Measurements from ENCODE around the gene USP40. TPM values are rescaled to one million over a fixed set of nuclear protein-coding genes. Genes with fewer than 3 reads are reported as not detected.

The USP40 gene
- total and polyA plus RNA-seq, 10 of the 15 experiments (the other 5 are each of a cell fraction or from before 2014, with no cell fraction given), result 3.4 to 20.8 (median 15.2) TPM

- POLR2A ChIA-PET, result interaction anchor here (0.6 kb wide), 1 partner anchor 40 kb away, joined by 3 read pairs; no protein-coding TSS in a partner anchor
- no peak for FAIRE-seq
- RAD21 ChIA-PET (ENCODE audit: unreplicated experiment), result no interaction called here
- no peak for ATAC-seq
- WGBS (ENCODE audit: insufficient coverage, insufficient replicate concordance, low lambda C conversion rate, missing lambda C conversion rate), result 94% methylated on average over 2 of the region's 2 CpGs
- Histone ChIP-seq H3K36me3 (ENCODE audit: control insufficient read depth in 2 of 2, insufficient read depth in 2 of 2, low read length in 1 of 2) (peaks cover 0 to 5% of the 10 kb centered on the region in 2 experiments; a peak in 1 of 4 replicates), H3K4me3 (no peak overlapping the region), H3K4me1 (ENCODE audit: control insufficient read depth, insufficient read depth, low read length) (peaks cover 11% of the 10 kb centered on the region; the same call in 1 of the 2 replicates), H3K27ac (ENCODE audit: control insufficient read depth, insufficient read depth) (no peak overlapping the region), H3K4me2 (ENCODE audit: control insufficient read depth, insufficient read depth) (no peak overlapping the region), H3K27me3 (replicated peaks in 1 of 2; ENCODE audit: control insufficient read depth in 2 of 2, insufficient read depth in 2 of 2, low read length in 1 of 2) (no peaks in the 10 kb centered on the region), H2AFZ (ENCODE audit: control insufficient read depth, low read depth, low read length) (no peak overlapping the region), H3K9me3 (replicated peaks; ENCODE audit: control insufficient read depth, insufficient read depth, low read length) (peaks cover 12% of the 10 kb centered on the region), H4K20me1 (ENCODE audit: control insufficient read depth, insufficient read depth) (no peaks in the 10 kb centered on the region), H3K9ac (ENCODE audit: control insufficient read depth, insufficient read depth, low read length) (no peak overlapping the region), H3K79me2 (ENCODE audit: control insufficient read depth, insufficient read depth, low read length) (no peaks in the 10 kb centered on the region)
- no peak for DNase-seq (ENCODE audit: low read depth, low spot score)
- no TSS peak for BruUV-seq (replicated peaks)
- intact Hi-C loops (cut with micrococcal nuclease; ENCODE audit: unreplicated experiment), result no loop called here
- TF ChIP-seq CREM (IDR thresholded peaks at IDR 0.05; ENCODE audit: low read depth) (no peak), FOXK2 (IDR thresholded peaks at IDR 0.05) (no peak), TCF3 (IDR thresholded peaks at IDR 0.05; ENCODE audit: borderline replicate concordance, insufficient read depth, low read depth, low read length) (no peak), SUZ12 (IDR thresholded peaks at IDR 0.05; ENCODE audit: unreplicated experiment) (no peak), USF1 (IDR thresholded peaks at IDR 0.05; ENCODE audit: borderline replicate concordance, extremely low read length, insufficient read depth, low read depth, low read length) (no peak), YY1 (IDR thresholded peaks at IDR 0.05; ENCODE audit: low read depth, low read length) (no peak), BCL11A (IDR thresholded peaks at IDR 0.05; ENCODE audit: low read depth, low read length) (no peak), BCL3 (IDR thresholded peaks at IDR 0.05; ENCODE audit: borderline replicate concordance, insufficient read depth, low read depth, low read length, poor library complexity, severe bottlenecking) (no peak), SMAD1 (IDR thresholded peaks at IDR 0.05; ENCODE audit: low read depth, partially characterized antibody) (no peak), SRF (IDR thresholded peaks at IDR 0.05; ENCODE audit: low read depth in 2 of 2, low read length in 2 of 2) (no peak)
- TF ChIP-seq, protein P1, sequence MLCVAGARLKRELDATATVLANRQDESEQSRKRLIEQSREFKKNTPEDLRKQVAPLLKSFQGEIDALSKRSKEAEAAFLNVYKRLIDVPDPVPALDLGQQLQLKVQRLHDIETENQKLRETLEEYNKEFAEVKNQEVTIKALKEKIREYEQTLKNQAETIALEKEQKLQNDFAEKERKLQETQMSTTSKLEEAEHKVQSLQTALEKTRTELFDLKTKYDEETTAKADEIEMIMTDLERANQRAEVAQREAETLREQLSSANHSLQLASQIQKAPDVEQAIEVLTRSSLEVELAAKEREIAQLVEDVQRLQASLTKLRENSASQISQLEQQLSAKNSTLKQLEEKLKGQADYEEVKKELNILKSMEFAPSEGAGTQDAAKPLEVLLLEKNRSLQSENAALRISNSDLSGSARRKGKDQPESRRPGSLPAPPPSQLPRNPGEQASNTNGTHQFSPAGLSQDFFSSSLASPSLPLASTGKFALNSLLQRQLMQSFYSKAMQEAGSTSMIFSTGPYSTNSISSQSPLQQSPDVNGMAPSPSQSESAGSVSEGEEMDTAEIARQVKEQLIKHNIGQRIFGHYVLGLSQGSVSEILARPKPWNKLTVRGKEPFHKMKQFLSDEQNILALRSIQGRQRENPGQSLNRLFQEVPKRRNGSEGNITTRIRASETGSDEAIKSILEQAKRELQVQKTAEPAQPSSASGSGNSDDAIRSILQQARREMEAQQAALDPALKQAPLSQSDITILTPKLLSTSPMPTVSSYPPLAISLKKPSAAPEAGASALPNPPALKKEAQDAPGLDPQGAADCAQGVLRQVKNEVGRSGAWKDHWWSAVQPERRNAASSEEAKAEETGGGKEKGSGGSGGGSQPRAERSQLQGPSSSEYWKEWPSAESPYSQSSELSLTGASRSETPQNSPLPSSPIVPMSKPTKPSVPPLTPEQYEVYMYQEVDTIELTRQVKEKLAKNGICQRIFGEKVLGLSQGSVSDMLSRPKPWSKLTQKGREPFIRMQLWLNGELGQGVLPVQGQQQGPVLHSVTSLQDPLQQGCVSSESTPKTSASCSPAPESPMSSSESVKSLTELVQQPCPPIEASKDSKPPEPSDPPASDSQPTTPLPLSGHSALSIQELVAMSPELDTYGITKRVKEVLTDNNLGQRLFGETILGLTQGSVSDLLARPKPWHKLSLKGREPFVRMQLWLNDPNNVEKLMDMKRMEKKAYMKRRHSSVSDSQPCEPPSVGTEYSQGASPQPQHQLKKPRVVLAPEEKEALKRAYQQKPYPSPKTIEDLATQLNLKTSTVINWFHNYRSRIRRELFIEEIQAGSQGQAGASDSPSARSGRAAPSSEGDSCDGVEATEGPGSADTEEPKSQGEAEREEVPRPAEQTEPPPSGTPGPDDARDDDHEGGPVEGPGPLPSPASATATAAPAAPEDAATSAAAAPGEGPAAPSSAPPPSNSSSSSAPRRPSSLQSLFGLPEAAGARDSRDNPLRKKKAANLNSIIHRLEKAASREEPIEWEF (IDR thresholded peaks at IDR 0.05; ENCODE audit: insufficient replicate concordance, low read depth, low read length), result no peak
- TF ChIP-seq, protein P2, sequence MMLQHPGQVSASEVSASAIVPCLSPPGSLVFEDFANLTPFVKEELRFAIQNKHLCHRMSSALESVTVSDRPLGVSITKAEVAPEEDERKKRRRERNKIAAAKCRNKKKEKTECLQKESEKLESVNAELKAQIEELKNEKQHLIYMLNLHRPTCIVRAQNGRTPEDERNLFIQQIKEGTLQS (IDR thresholded peaks at IDR 0.05; ENCODE audit: borderline replicate concordance, extremely low read depth, low read depth, low read length), result no peak
- CTCF ChIA-PET, result no interaction called here
- in situ Hi-C loops (cut with MboI), result no loop called here
- SMC1A ChIA-PET (ENCODE audit: uncharacterized antibody, unreplicated experiment), result interaction anchor here (1.4 to 1.5 kb wide), 2 partner anchors 21 to 67 kb away, joined by 3 to 6 read pairs; partner anchors contain the start of gene USP40
These were observed 66.7 kb downstream of the USP40 start for GRCh38 chr2:233499928-233500327.

All from GM12878 (cell line).